HG03060 (cell line): ENCODE results near the gene KCNK3.
"Not testable (repeated sequence)": the region's sequence is repeated elsewhere in the genome, so short reads cannot be mapped to it uniquely, and the experiment has no call there.

Source experiments
- ATAC-seq: cut with Tn5 transposase; IDR thresholded peaks from one replicate; pipeline ENCODE4 v1.9.1; 2021; ENCODE audit warnings: low read depth, moderate number of reproducible peaks; ENCODE audit not compliant: unreplicated experiment

KCNK3 gene

DNA sequence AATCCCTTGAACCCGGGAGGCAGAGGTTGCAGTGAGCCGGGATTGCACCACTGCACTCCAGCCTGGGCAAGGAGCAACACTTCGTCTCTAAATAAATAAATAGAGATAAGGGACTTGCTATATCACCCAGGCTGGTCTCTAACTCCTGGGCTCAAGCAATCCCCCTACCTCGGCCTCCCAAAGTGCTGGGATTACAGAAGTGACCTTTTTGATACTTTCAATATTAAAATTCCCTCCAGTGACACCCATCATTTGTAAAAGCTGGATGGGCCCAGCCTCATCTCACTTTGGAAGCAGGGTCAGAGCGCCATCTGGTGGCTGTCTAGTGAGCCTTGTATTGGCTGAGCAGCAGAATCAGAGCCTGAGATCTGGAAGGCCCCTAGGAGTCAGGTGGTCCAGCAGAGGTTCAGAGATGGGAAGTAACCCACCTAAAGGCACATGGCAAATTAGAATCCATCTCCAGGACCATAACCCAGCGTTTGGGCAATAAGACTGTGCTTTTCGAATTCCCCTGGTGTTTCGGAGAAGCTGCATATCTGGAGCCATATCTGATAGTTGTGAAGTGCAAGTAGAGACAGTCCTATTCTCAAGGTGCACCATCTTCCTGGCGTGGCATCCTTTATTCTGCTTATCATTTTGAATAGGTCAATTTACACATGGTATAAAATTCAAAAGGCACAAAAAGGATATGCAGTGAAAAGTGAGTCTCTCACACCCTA is 53.2 kb downstream of the KCNK3 start:
- ATAC-seq: no peak

DNA sequence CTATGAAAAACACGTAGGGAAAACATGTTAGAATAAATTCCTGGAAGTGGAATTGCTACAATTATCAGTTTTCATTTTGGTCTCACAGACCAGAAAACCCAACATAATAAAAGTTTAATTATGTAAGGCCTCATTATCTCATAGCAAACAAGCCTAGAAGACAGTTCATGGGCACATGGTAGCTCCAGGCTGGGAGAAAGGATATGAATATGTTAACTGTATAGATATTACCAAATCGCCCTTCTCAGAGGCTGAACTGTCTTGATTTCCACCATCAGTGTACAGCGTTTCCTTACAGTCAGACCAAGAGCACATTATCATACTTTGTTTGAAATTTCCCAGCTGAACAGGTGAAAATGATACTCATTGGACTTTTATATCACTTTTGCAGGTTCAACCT is 54.4 kb downstream of the KCNK3 start:
- no peak for ATAC-seq

DNA sequence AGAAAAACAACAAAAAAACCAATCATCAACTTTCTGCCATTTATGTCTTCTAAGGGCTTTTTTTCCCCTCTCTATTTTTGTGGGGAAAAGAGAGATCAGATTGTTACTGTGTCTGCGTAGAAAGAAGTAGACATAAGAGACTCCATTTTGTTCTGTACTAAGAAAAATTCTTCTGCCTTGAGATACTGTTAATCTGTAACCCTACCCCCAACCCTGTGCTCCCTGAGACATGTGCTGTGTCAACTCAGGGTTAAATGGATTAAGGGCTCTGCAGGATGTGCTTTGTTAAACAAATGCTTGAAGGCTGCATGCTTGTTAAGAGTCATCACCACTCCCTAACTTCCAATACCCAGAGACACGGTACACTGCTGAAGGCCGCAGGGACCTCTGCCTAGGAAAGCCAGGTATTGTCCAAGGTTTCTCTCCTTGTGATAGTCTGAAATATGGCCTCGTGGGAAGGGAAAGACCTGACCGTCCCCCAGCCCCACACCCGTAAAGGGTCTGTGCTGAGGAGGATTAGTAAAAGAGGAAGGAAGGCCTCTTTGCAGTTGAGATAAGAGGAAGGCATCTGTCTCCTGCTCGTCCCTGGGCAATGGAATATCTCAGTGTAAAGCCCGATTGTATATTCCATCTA is 57.4 kb downstream of the KCNK3 start:
- ATAC-seq: not testable (repeated sequence)

DNA sequence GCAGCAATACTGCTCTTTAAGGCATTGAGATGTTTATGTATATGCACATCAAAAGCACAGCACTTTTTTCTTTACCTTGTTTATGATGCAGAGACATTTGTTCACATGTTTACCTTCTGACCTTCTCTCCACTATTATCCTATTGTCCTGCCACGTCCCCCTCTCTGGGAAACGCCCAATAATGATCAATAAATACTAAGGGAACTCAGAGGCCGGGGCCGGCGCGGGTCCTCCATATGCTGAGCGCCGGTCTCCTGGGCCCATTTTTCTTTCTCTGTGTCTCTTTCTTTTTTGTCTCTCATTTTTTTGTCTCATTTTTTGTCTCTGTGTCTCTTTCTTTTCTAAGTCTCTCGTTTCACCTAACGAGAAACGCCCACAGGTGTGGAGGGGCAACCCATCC is 57.9 kb downstream of the KCNK3 start:
- ATAC-seq: not testable (repeated sequence)

DNA sequence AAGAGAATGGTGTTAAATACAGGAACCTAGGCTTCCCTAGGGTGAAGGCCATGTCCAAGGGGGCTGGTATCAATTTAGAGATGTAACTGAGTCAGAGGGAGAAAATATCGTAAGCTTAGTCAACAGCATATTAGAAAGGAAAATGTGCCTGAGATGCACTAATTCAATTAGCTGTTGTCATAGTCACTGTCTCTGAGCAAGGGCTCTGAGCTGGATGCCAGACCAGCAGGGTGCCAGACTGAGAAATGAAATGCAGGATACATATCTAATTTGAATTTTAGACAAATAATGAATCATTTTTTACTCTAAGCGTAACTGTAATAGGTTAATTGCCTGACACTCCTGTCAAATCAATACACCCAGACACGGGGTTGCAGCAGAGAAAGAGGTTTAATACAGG is 60.1 kb downstream of the KCNK3 start:
- ATAC-seq: no peak

DNA sequence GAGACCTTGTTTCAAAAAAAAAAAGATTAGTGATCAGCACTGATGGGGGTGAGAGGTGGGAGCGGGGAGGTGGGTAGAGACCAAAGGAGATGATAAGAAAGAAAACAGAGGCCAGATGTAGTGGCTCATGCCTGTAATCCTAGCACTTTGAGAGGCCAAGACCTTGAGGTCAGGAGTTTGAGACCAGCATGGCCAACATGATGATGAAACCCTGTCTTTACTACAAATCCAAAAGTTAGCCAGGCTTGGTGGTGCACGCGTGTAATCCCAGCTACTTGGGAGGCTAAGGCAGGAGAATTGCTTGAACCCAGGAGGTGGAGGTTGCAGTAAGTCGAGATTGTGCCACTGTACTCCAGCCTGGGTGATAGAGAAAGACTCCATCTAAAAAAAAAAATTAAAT is 62.0 kb downstream of the KCNK3 start:
- ATAC-seq: no peak

DNA sequence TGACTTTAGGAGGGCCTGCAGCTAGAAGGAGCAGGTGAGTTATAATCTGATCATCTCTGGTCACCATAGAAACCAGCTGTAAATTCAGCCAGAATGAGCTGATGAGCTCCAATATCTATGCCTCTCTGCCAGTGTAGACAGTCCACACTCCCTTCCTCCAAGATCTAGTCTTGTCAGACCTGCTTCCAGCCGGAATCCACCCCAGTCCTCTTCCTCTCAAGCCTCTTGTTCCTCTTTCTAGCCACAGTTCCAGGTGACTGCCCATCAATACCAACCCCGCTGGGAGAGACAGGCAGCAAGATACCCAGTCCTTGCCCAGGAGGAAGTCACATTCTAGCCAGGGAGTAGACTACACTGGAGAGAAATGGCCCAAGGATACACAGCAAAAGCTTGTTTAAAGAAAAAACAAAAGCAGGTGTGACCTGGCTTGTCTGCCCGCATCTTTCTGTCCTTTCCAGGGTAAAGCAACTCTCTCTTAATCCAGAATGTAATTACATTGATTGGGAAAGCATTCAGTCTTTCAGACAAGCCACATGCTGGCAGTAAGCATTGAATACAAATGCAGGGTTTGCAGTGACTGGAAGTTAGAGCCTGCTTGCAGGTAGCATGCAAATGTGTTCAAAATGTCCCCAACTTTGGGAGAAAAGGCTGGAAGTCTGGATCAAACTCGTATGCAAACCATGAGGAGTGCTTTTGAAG is 62.6 kb downstream of the KCNK3 start:
- no peak for ATAC-seq

DNA sequence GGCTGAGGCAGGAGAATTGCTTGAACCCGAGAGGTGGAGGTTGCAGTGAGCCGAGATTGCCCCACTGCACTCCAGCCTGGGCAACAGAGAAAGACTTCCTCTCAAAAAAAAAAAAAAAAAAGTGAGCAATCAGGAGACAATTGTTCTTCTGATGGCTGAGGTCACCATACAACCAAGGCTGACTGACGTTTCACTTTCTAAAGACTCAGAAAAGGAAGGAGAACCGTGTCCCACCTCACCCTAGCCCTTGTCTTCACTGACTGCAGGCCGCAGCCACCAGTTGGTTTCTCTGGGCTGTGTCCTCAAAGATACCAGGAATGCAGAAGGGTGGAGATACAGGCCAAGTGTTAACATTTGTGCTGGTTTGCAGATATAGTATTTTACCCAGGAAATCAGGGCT is 63.8 kb downstream of the KCNK3 start:
- no peak for ATAC-seq

DNA sequence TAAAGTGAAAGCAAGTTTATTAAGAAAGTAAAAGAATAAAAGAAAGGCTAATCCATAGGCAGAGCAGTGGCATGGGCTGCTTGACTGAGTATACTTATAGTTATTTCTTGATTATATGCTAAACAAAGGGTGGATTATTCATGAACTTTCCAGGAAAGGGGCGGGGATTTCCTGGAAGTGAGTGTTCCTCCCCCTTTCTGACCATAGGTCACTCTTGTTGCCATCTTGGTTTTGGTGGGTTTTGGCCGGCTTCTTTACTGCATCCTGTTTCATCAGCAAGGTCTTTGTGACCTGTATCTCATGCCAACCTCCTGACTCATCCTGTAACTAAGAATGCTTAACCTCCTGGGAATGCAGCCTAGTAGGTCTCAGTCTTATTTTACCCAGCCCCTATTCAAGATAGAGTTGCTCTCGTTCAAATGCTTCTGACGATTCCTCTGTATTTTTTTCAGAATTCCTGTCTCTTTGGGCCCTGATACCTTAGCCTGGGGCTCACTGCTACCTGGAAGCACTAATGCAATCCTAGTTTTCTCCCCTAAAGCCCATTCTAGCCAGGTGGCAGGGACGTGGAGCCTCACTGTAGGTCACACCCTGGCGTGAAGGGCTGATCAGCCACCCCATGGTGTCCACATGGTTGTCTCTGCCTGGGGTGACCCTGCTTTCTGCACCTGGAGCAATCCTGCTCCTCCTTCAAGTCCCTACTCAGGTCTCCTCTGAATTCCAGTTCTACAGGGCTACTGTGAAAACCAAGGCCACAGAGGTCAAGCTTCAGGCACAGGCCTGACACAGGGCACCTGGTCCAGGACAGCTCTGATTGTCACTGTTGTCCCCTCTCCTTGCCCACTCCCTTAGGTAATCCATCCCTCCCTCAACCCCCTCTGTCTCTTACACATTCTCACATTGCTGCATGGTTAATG is 65.6 kb downstream of the KCNK3 start:
- no peak for ATAC-seq

DNA sequence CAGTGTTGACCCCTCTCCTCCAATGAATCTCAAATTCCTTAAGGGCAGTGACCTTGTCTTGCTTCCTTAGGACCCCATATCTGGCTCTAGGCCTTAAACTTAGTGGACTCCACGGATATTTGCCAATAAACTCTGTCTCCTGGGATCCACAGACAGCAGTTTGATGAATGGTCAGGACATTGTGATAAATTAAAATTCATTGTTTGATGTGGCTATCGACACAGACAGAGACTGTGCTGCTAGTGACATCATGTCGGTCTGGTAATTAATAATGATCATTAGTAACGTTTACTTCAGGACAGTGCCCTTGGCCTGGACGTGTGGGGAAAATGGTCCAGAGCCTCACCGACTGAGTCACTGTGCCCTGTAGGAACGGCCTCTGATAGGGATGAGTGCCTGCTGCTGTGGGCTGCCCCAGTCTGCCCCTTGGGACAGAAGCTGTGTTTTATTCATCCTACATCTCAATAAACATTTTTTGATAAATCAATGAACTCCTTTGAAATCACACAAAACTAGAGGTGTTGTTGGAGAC is 66.3 kb downstream of the KCNK3 start:
- ATAC-seq: no peak

DNA sequence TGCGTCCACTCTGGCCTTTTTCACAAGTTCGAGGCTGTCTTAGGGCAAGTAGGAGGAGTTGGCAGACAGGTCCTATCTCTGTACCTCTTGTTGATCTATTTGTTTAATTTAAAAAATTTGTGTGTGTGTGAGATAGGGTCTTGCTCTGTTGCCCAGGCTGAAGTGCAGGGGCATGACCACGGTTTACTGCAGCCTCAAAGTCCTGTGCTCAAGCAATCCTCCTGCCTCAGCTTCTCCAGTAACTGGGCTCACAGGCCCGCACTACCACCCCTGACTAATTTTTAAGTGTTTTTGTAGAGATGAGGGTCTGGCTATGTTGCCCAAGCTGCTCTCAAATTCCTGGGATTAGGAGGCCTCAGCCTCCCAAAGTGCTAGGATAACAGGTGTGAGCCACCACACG is 67.3 kb downstream of the KCNK3 start:
- ATAC-seq: no peak

DNA sequence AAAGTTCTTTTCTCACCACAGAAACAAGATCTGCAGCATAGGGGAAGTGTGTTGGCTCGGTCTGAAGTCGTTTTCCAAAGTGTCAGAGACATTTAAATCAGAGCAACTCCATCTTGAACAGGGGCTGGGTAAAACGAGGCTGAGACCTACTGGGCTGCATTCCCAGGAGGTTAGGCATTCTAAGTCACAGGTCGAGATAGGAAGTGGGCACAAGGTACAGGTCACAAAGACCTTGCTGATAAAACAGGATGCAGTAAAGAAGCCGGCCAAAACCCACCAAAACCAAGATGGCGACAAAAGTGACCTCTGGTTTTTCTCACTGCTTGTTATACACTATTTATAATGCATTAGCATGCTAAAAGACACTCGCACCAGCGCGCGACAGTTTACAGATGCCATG is 68.5 kb downstream of the KCNK3 start:
- not testable (repeated sequence) for ATAC-seq

DNA sequence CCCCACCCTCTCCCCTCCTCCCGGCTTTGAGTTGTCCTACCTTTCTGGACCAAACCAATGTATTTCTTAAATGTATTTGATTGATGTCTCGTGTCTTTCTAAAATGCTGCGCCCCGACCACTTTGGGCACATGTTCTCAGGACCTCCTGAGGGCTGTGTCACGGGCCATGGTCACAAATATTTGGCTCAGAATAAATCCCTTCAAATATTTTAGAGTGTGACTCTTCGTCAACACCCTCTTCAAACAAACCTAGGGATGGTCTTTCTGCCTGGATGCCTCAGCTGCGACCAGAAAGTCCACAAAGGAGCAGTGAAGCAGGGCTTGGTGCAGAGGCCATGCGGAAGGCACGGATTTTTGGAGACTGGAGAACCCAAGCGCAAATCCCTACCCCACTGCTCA is 70.5 kb downstream of the KCNK3 start:
- no peak for ATAC-seq

DNA sequence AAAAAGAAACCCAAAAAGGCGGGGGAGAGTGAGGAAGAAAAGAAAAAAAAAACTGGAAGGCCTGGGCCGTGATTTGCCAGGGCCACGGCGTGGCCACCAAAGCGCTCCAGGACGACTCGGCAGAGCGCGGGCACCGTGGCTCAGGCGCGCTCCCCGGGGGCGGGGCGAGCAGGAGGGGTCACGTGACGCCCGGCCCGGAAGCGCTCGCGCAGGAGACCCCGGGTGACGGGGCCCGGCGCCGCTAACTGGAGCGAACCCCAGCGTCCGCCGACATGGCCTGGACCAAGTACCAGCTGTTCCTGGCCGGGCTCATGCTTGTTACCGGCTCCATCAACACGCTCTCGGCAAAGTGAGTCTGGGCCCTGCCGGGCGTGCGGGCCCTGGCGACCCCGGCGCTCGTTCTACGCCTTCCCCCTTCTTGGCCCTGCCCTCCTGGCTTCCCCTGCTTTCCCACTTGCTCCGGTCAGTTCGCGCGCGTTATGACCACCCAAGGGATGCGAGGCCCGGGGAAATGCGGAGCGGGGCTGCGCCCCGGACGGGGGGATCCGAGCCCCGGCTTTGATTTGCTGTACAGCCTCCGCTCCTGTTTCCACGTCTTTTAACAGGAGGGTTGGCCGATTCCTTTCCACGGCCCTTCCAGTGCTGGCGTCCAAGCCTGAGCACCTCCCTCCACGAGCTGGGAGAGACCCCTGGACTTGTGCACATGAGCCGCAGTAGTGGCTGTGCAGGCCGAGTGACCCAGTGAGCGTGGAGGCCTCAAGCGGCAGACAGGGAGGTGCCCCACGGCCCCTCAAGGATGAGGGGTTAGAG is 71.8 kb downstream of the KCNK3 start, which contains the start of gene SLC35F6:
Gene SLC35F6 (plus strand): TSS at position 207 of the 810 bp plus-strand sequence. CDS start 66 bp downstream, at position 273.
- no peak for ATAC-seq

DNA sequence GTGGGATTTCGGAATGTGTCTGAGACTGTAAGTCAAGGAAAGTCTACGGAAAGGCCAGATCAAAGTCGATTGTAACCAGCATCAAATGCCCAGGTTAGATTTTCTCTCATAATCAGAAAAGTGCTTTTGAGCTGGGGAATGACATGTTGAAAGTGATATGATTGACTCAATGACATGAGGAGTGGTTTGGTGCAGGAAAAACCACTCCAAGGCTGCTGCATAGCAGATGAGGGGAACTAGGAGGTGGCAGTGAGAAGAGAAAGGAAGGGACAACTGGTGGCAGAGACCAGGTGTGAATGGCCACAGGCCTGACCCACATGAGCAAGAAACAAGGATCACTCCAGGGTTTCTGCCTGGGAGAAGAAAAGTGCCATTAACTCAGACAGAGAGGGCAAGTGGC is 72.4 kb downstream of the KCNK3 start:
- ATAC-seq: no peak

DNA sequence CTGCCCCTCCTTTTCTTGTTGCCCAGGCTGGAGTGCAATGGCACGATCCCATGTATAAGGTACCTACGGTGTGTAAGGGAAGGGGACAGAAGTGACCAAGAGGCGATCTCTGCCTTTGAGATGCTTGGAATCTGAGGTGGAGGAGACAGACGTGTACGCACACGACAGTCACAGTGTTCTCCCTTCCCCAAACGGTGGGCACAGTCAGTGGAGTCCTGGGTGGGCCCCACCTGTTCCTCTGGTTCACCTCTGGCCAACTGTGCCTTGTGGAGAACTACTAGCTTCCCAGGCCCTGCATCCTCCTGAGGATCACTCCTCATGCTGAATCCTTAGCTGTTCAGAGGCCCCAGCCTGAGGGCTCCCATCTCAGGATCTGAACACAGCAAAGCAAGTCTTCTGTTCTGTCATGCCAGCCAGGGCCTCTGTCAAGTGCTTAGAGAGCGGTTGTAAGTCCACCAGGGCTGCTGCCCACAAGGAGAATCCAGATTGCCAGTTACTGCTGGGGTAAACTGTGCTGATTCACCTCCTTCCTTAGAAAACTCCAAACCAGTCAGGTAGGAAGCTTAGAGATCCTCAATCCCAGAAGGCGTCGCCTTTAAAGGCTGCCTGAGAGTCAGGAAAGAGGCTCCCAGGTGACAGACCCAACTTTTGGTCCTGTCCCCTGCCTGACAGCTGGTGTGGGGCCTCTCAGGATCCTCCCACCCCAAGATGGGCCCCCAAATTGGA is 73.1 kb downstream of the KCNK3 start:
- ATAC-seq: no peak

DNA sequence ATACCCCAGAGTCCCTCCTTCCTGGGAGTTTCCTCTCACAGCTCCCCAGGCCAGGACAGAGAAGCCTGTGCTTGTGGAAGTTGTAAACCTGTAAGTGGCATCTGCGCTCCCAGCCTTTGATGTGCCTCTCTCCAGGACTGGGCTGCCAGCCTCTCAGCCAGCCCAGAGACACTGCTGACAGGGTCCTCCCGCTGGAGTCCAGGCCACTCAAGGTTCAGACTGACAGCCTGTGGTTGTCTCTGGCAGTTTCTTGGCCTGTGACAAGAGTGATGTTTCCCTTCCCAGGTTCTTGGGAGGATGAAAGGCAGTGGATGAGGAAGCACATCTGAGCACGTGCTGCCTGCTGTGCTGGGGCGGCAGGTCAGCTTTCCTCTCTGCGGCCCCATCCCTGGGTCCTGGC is 74.6 kb downstream of the KCNK3 start:
- no peak for ATAC-seq

DNA sequence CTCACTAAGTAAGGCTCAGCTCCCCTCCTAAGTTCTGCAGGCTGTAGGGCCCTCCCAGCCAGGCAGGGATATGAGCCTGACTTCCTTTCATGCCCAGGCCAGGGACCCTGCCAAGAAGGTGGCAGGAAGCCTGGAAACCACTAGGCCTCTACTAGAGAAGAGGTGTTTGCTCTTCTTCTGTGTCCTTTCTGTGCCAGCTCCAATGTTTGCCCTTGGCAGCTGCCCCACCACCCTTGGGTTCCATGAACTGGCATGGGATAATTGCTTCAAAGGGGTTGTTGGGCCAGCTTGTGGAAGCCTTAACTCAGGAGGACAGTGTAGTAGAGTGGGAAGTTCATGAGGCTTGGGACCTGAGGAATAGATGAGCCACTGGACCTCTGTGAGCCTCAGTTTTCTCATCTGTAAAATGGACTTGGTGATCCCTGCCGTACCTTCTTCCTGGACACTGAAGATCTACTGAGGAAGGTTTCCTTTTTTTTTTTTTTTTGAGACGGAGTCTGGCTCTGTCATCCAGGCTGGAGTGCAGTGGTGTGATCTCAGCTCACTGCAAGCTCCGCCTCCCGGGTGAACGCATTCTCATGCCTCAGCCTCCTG is 75.5 kb downstream of the KCNK3 start:
- no peak for ATAC-seq

DNA sequence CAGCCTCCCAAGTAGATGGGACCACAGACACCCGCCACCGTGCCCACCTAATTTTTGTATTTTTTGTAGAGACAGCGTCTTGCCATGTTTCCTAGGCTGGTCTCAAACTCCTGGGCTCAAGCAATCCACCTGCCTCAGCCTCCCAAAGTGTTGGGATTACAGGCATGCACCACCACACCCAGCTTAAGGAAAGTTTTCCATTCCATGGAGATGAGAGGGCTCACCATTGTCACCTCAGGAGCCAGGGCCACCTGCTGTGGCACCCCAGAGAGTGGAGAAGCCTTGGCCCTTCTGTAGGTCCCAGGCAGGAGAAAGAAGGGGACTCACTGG is 76.2 kb downstream of the KCNK3 start:
- no peak for ATAC-seq
